HG03045 (cell line): ENCODE results near the gene KCNH1.
"Not testable (repeated sequence)": the region's sequence is repeated elsewhere in the genome, so short reads cannot be mapped to it uniquely, and the experiment has no call there.

Source experiments
- ATAC-seq: cut with Tn5 transposase; IDR thresholded peaks from one replicate; pipeline ENCODE4 v1.9.1; 2021; ENCODE audit warnings: mild to moderate bottlenecking, moderate library complexity; ENCODE audit not compliant: unreplicated experiment

The KCNH1 gene

DNA sequence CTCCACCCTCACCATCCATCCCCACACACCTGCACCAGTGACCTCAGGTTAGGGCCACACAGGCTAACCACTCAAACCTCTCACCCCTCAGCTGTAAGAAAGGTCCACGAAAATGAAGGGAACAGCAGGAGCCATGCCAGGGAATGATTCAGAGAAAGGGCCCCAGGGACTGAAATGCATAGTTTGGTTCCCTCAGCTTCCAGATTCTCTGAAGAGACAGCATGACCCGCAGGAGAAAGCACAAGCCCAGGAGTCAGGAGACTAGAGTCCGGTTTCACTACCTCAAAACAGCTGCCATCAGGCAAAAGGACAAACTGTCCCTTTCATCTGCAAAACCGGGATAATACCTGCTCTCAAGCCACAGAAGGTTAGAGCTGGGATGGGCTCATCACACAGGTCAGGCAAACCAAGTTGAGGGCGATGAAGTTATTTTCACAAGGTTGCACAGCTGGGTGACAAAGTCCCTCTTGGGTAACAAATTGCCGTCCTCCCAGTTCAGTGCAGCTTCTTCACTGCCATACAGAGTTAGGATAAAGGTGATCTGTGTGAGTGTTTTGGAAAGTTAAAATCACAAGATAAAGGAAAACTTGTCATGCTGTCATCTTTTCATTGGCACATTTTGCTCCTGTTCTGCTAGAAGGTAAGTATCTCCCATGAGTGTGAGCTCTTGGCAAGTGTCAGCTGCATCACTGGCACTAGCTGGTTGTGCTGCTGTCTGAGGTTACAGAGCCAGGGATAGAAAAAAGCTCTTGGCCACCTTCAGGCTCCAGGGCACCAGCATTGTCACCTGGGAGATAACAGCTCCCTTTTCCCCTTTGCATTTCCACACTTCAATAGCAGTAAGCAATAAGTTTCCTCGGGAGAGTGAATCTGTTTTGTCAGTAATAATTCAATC lies 120.4 kb downstream of the KCNH1 start:
- ATAC-seq = no peak

DNA sequence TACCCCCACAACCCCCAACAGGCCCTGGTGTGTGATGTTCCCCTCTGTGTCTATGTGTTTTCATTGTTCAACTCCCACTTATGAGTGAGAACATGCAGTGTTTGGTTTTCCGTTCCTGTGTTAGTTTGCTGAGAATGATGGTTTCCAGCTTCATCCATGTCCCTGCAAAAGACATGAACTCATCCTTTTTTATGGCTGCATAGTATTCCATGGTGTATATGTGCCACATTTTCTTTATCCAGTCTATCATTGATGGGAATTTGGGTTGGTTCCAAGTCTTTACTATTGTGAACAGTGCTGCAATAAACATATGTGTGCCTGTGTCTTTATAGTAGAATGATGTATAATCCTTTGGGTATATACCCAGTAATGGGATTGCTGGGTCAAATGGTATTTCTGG lies 122.8 kb downstream of the KCNH1 start:
- not testable (repeated sequence) for ATAC-seq

DNA sequence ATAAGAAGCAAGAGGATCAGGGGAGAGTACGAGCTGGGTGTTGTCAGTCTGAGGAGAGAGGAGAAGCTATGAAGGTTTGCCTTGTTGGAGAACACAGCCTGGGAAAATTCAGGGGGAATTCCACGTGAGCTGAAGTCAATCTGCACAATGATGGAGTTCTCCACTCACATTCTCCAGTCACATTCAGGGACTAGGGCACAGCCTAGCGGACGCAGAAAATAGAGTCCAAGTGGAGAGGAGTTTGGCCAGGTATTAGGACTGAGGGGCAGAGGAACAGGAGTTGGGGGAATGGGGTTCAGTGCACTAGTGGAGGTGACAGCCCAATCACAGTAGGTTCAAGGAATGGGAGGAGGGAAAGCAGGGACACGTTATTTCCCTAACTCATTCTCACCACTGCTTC lies 124.0 kb downstream of the KCNH1 start:
- no peak for ATAC-seq

DNA sequence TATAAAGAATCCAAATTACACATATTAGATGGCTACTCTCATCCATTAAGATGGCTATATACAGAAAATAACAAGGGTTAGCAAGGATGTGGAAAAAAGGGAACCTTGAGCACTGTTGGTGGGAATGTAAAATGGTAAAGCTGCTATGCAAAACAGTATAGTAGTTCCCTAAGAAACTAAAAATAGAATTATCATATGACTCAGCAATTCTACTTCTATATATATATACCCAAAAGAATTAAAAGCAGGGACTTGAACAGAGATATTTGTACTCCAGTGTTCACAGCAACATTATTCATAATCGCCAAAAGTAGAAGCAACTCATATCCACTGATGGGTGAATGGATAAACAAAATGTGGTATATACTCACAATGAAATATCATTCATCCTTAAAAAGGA lies 126.1 kb downstream of the KCNH1 start:
- ATAC-seq = no peak

DNA sequence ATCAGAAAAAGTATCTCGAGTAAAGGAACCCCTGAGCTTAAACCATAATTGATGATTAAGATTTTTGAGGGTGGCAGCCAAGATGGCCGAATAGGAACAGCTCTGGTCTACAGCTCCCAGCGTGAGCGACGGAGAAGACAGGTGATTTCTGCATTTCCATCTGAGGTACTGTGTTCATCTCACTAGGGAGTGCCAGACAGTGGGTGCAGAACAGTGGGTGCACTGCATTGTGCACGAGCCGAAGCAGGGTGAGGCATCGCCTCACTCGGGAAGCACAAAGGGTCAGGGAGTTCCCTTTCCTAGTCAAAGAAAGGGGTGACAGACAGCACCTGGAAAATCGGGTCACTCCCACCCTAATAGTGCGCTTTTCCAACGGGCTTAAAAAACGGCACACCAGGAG lies 138.0 kb downstream of the KCNH1 start:
- ATAC-seq = not testable (repeated sequence)

DNA sequence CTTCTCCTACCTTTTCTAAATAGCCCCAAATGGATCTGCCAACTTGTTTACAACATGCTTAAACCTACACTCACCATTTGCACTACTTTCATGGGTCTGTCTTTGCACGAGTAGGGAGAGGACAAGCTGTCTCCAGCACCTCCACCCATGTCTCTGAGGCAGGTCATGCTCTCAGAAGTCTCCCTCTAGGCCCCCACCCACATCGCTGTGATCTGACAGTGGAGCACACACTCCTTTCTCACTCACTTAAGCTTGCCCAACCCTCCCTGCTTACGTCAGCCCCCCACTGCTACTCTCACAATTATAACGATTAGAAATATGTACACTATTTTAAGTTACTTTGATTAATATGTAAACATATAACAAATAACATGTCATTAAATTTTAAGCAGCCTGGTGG lies 141.1 kb downstream of the KCNH1 start:
- no peak for ATAC-seq

DNA sequence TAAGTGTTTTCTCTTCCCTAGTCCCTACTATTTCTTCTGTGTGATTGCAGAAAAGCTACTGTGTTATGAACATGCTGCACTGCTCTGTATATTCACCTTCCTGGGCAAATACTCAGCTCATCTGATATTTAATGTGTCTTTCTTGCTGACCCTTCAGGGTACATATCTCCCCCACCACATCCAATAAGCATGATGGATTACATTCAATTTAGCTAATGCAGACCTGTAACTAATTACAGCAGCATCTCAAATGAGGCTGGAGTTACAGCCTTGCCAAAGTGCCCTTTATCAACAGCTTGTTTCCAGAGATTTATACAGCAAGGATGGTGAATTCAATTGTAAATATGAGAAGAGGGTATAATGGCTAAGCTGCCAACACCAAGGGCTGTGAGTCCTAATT lies 144.0 kb downstream of the KCNH1 start:
- no peak for ATAC-seq

DNA sequence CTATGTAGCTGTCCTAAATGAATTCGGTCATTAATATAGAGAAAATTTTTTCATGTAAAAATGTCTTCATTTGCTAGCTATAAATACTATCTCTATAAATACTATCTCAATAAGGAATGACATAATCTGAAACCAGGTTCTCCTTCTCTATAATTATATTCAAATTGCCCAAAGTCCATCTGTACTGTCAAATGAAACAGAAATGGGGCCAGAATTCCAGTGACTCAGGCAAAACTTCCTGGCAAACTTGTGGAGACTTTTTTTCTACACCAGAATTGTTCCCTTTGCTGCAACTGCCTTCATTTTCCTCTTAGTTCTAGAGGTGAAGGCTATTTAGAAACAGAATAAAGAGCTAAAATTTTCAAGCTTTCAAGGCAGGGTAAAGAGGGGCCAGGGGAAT lies 152.5 kb downstream of the KCNH1 start:
- no peak for ATAC-seq

DNA sequence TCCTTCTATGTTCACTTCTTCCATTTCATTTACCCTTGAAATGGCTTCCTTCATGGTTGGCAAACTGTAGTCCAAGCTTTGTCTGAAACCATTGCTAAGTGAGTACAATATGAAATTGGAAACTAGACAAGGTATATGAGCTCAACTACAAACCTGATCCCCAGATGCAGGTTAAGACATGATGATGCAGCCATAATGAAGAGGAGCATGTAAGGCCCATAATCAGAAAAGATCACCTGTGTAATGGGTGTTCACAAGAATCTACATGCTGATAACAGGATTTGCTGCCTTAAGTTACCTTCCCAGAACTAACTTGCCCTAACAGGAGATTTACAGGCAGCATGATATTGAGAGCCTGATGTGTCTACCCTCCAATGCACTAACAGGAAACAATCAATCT lies 153.9 kb downstream of the KCNH1 start:
- ATAC-seq = no peak

DNA sequence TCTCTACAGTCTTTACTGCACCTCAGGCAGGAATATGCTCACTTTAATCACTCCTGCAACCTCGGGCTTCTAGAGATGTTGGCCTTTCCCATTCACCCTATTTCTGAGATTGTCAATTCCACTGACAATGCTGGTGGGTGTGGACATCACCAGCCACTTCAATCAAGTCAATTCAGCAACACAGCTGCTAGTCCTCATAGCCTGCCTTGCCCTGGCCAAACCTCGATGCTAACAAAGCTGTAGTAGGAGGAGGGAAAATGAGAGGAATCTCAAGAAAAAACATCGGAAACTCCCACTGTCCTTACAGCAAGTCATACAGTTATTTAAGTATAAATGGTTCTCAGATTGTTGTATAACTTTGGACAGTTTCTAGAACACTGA lies 155.0 kb downstream of the KCNH1 start:
- no peak for ATAC-seq

DNA sequence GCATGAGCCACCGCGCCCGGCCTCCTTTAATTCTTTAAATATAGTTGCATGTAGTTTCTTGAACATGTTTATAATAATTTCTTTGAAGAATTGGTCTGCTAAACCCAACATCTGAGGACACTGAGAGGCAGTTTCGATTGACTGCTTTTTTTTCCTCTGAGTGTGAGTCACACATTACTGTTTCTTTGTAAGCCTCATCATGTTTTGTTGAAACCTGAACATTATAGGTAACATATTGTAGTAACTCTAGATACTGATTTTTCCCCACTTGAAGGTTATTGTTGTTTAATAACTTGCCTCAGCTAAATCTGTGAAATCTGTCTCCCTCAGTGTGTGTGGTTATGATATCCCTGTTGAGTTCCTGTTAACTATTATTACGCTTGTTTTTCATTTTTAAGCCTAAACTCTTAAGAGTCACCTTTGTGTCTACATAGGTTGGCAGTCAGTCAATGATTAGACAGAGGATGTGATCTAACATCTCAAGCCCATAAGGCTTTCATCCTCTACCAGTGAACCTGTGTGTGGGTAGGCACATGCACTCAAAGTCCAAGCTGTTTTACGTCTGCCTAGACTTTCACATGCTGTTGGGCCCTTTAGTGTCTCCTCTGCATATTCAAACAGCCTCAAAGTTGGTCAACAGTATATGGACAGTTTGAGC lies 155.5 kb downstream of the KCNH1 start:
- no peak for ATAC-seq

DNA sequence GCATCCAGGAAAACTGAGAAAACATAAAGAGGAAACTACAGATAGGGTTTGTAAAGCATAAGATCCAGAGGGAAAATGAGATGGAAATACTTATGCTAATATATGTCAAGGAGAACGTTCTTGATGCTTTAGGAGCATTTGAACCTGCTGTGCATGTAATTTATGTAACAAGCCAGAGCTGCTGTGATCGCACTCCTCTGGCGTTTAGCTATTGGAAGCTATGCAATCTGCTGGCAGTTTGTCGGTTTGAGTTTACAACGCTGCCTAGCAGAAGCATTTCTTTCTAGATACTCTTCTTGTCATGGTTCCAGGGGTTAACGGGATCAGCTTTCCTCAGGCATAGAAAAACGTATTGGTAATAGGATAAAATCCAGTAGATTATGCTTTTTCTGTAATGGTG lies 182.7 kb downstream of the KCNH1 start:
- no peak for ATAC-seq

DNA sequence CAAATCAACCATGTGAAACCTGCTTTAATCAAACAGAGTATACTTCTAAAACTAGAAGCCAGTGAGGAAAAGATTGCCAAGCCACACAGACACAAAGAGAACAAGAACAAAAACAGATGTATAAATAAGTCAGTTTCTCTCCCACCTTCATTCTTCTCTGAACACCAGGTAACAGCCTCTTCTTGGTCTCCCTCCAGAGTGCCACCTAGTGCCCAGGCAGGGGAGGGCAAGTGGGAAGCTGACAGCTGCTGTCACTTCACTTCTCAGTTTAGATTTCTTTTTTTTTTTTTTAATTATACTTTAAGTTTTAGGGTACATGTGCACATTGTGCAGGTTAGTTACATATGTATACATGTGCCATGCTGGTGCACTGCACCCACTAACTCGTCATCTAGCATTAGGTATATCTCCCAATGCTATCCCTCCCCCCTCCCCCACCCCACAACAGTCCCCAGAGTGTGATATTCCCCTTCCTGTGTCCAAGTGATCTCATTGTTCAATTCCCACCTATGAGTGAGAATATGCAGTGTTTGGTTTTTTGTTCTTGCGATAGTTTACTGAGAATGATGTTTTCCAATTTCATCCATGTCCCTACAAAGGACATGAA lies 183.9 kb downstream of the KCNH1 start:
- peak; percentile 73 for ATAC-seq

DNA sequence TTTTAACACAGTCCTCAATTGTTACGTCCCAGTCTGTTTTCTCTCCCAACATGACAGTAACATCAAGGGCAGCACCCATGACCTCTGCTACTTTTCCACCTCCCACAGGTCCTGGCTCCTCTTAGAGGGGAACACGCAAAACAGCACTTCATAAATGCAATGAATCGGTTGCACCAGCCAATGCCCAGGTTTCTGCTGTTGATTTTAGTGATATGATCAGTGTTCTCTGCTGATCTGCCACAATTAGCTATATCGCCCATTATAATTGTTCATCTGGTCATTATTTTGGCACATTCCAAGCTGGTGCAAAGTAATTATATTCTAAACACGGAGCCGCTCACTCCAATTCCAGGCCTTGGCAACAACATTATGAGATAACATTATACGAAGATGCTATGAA lies 184.5 kb downstream of the KCNH1 start:
- ATAC-seq = no peak

DNA sequence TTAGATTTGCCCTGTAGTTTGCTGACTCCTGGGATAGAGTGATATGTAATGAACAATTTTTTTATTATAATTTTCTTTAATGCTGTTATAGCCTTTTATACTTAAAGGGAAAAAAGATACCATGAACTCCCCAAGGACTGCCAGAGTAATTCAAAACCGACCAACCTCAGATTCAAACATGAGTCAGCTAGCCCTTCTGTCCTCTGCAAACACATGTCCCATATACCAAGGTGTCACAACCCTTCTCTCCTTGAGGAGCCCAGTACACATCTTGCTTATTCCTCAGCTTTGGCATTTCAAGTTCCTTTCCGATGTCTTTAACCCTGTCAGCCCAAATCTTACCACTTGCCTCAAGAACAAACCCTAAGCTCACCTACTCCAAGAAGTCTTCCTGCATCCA lies 184.9 kb downstream of the KCNH1 start:
- no peak for ATAC-seq

DNA sequence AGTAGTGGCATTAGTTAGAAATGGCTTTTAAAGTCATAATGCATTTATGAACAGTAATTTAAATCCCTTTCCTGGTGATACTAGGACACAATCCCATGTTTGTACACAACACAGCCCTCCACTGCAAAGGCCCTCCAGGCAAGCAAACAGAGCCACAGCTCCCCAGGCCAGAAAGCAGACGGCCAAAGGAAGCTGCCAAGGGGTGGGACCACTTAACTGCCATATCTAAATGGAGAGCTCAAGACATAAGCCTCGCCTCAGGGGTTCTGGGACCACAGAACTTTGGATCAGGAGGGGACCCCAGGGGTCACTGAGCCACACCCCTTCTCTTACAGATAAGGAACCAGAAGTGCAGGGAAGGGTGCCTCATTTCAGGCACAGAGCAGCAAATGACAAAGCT lies 189.7 kb downstream of the KCNH1 start:
- ATAC-seq = no peak

DNA sequence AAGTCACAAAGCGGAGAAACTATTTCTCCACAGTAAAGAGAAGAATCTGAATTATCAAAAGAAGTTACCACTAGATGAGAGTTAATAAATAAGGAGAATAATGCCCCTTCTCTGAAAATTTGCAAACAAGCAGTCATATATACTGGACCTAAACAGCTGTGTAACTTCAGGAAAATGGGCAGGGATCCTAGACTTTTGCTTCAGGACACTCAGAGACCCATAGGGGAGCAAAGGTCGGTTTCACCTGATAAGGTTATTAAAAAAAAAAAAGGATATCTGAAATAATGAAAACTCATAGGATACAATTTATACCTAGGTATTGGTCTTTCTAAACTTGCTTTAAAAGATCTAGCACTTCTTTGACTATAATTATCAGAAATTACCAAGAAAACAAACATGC lies 191.4 kb downstream of the KCNH1 start:
- no peak for ATAC-seq

DNA sequence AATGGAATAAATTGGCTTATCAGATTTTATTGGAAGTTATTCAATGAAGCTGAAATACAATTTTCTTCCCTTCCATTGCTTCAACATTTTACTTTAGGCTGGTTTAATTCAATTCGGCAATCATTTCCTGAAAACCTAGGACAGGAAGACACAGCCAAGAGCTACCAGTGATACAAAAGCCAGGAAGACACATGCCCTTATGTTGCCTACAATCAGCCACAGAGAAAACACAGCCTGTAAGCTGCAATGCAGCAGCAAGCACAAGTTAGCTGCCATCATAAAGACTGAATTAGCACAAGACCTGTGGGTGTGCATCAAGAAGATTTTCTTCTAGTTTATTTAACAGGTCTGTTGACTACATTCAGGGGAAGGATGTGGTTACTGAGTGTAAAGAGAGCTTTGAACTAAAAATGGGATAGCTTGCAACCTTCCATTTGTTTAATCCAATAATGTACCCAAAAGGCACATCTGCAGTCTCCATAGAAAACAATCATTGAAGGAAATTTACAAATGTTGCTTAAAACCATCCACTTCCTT lies 193.8 kb downstream of the KCNH1 start:
- no peak for ATAC-seq

DNA sequence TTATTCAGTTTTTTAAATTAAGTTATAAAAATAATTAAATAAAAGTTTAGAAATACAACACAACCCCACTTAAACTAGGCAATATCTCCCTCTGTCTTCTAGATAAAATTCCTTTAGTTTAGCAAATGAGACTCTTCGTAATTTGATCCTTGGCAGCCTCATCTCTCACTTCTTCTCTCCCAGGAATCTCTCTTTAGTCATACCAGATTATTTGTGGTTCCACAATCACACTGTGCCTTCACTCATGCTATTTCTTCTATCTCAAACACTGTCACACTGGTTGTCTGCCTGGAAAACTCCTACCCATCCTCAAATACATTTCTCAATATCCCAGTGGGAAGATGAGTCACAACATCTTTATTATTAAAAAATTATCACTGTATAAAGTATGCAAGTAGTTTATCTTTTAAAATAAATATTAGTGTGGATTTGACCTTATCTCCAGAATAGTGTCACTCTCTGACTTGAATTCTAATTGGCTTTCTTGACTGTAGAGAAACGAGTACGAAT lies 195.5 kb downstream of the KCNH1 start:
- ATAC-seq = no peak

DNA sequence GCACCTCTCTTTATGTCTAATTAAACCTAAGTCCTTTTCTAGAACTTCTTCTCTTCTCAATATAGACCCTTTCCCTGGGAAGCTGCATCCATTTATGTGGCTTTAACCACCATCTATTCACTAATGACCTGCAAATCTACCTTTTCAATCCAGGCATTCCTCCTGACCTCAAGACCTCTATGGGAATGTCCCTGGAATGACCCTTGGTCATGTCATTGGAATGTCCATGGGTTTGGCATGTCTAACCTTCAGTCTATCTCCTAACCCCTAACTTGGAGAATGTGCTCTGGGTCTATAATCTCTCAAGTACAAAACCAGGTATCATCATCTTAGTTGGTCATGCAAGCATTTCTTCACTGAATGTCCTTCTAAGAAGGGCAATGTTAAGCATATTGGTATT lies 196.1 kb downstream of the KCNH1 start:
- ATAC-seq = no peak

DNA sequence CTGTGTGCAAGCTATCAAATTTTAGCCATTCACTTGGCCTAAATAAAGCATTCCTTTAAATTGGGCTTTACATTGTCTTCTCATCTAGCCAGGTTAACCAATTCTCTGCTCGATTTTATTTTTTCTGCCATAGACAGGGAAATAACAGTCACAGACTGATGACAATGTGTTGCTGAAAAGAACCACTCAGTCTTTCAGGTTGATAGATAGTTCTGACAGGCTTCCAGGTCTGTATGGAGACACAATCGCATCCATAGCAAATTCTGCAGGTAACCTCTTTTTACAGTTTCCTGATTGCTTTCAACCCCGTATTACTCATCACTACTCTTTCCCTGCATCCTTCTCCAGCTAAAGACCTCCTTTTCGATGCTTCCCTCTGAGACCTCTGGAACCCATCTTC lies 198.0 kb downstream of the KCNH1 start:
- ATAC-seq = no peak

DNA sequence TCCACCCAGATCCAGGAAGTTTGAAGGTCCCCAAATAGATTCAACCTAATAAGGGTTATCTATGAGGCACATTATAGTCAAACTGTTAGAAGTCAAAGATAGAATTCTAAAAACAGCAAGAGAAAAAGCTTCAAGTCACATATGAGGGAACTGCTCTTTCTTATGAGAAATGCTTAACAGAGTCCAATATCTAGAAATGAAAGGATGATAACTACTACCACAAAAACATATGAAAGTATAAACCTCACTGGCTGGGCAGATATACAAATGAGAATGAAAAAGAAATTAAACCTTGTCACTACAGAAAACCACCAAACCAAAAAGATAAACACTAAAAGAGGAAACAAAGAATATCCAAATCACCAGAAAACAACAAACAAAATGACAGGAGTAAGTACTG lies 201.8 kb downstream of the KCNH1 start:
- ATAC-seq = no peak
